HepG2 (cell line): Measurements from ENCODE around the gene AP2S1.

Experiments used
- HNRNPL ChIP-seq: fragments of 200-400 bp; formaldehyde crosslinking; IDR thresholded peaks from 2 replicates; pipeline ENCODE4 v1.6.1; 2017; ENCODE audit warnings: mild to moderate bottlenecking, low read depth, low read length
- MYNN ChIP-seq: sonication (generic); formaldehyde crosslinking; IDR thresholded peaks from 2 replicates; pipeline ENCODE4 v1.4.0; 2020; ENCODE audit warnings: mild to moderate bottlenecking, low read depth, missing genetic modification reagents
- TRIM24 ChIP-seq: sonication (generic); formaldehyde crosslinking; IDR thresholded peaks from 2 replicates; pipeline ENCODE4 v1.8.0; 2022; ENCODE audit warnings: mild to moderate bottlenecking, missing genetic modification reagents
- ZNF883 ChIP-seq: sonication (generic); formaldehyde crosslinking; IDR thresholded peaks from 2 replicates; pipeline ENCODE4 v1.5.1; 2020; ENCODE audit warnings: mild to moderate bottlenecking, missing genetic modification reagents; ENCODE audit errors: not compliant biosample characterization
- TF ChIP-seq, protein P1 (sequence below): sonication (generic); formaldehyde crosslinking; IDR thresholded peaks from 2 replicates; pipeline ENCODE4 v1.4.0; 2020; ENCODE audit warnings: missing genetic modification reagents, borderline replicate concordance
- TF ChIP-seq, protein P2 (sequence below), 2 experiments: sonication (generic) in 1 of 2; formaldehyde crosslinking in 1 of 2; IDR thresholded peaks; 2 replicates each; pipeline versions ENCODE4 v1.5.1 to v1.6.1; 2011 to 2020; ENCODE audit warnings: borderline replicate concordance in 1 of 2, low read depth in 1 of 2, low read length in 1 of 2, mild to moderate bottlenecking in 1 of 2, missing genetic modification reagents in 1 of 2, moderate library complexity in 1 of 2
- TF ChIP-seq, protein P3 (sequence below): sonication (generic); formaldehyde crosslinking; IDR thresholded peaks from 2 replicates; pipeline ENCODE4 v1.5.0; 2020; ENCODE audit warnings: missing genetic modification reagents, mild to moderate bottlenecking, borderline replicate concordance

GRCh38 chr19:46867170-46867569 is 16.5 kb upstream of the AP2S1 start:
- TF ChIP-seq HNRNPL: no peak
- TF ChIP-seq, protein P1, sequence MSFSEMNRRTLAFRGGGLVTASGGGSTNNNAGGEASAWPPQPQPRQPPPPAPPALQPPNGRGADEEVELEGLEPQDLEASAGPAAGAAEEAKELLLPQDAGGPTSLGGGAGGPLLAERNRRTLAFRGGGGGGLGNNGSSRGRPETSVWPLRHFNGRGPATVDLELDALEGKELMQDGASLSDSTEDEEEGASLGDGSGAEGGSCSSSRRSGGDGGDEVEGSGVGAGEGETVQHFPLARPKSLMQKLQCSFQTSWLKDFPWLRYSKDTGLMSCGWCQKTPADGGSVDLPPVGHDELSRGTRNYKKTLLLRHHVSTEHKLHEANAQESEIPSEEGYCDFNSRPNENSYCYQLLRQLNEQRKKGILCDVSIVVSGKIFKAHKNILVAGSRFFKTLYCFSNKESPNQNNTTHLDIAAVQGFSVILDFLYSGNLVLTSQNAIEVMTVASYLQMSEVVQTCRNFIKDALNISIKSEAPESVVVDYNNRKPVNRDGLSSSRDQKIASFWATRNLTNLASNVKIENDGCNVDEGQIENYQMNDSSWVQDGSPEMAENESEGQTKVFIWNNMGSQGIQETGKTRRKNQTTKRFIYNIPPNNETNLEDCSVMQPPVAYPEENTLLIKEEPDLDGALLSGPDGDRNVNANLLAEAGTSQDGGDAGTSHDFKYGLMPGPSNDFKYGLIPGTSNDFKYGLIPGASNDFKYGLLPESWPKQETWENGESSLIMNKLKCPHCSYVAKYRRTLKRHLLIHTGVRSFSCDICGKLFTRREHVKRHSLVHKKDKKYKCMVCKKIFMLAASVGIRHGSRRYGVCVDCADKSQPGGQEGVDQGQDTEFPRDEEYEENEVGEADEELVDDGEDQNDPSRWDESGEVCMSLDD: no peak
- TF ChIP-seq ZNF883: no peak
- TF ChIP-seq, protein P2, sequence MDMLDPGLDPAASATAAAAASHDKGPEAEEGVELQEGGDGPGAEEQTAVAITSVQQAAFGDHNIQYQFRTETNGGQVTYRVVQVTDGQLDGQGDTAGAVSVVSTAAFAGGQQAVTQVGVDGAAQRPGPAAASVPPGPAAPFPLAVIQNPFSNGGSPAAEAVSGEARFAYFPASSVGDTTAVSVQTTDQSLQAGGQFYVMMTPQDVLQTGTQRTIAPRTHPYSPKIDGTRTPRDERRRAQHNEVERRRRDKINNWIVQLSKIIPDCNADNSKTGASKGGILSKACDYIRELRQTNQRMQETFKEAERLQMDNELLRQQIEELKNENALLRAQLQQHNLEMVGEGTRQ (IDR thresholded peaks at IDR 0.05; ENCODE audit: low read depth, low read length): no peak
- TF ChIP-seq, protein P2 (CRISPR knock-in tag; IDR thresholded peaks at IDR 0.05; ENCODE audit: borderline replicate concordance): no peak
- TF ChIP-seq, protein P3, sequence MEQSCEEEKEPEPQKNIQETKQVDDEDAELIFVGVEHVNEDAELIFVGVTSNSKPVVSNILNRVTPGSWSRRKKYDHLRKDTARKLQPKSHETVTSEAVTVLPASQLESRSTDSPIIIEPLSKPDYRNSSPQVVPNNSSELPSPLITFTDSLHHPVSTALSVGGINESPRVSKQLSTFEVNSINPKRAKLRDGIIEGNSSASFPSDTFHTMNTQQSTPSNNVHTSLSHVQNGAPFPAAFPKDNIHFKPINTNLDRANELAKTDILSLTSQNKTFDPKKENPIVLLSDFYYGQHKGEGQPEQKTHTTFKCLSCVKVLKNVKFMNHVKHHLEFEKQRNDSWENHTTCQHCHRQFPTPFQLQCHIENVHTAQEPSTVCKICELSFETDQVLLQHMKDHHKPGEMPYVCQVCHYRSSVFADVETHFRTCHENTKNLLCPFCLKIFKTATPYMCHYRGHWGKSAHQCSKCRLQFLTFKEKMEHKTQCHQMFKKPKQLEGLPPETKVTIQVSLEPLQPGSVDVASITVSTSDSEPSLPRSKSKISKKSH: no peak
- TF ChIP-seq MYNN (CRISPR knock-in tag): no peak
- no peak for TF ChIP-seq TRIM24 (CRISPR knock-in tag)
